CD14-positive monocyte (primary cell): ENCODE measurements around the gene CCDC12. TPM values are rescaled to one million over a fixed set of nuclear protein-coding genes. Genes with fewer than 3 reads are reported as not detected.

Experiments
- DNase-seq, 3 donors: peaks; one replicate each; pipeline ENCODE4 v3.0.0-alpha.2; 2011 to 2022
- H2AFZ ChIP-seq: 2 replicates; pipeline ENCODE4 v1.6.0; 2012; ENCODE audit warnings: mild to moderate bottlenecking, low read depth, low read length, inconsistent platforms; ENCODE audit not compliant: insufficient read depth, poor library complexity, severe bottlenecking
- H3K27ac ChIP-seq, 2 donors: 1 replicate in 1 of 2; 2 replicates in 1 of 2; pipeline ENCODE4 v1.5.1; 2012 to 2013; ENCODE audit warnings: low read length in 2 of 2, control low read depth in 1 of 2, inconsistent platforms in 1 of 2, low read depth in 1 of 2, mild to moderate bottlenecking in 1 of 2
- H3K27me3 ChIP-seq, 2 donors: one replicate each; pipeline versions ENCODE4 v1.6.0 to v1.6.1; 2011 to 2013; ENCODE audit warnings: low read length in 2 of 2; ENCODE audit not compliant: control insufficient read depth in 2 of 2, insufficient read depth in 2 of 2
- H3K36me3 ChIP-seq, 2 donors: replicated peaks in 1 of 2; 1 replicate in 1 of 2; 2 replicates in 1 of 2; pipeline versions ENCODE4 v1.5.1 to v1.6.1; 2012 to 2013; ENCODE audit warnings: low read length in 2 of 2, control low read depth in 1 of 2, inconsistent platforms in 1 of 2, mild to moderate bottlenecking in 1 of 2; ENCODE audit not compliant: insufficient read depth in 2 of 2, control insufficient read depth in 1 of 2
- H3K4me1 ChIP-seq, 2 donors: 1 replicate in 1 of 2; 2 replicates in 1 of 2; pipeline versions ENCODE4 v1.5.1 to v1.6.1; 2012 to 2013; ENCODE audit warnings: low read length in 2 of 2, control low read depth in 1 of 2, inconsistent platforms in 1 of 2, mild to moderate bottlenecking in 1 of 2, moderate library complexity in 1 of 2; ENCODE audit not compliant: insufficient read depth in 2 of 2, control insufficient read depth in 1 of 2
- H3K4me2 ChIP-seq: replicated peaks from 2 replicates; pipeline ENCODE3; 2012; ENCODE audit warnings: low read length, moderate library complexity, mild to moderate bottlenecking; ENCODE audit not compliant: poor library complexity, severe bottlenecking; ENCODE audit errors: extremely low read depth
- H3K4me3 ChIP-seq, 3 experiments: fragments of 200-600 bp in 1 of 3; sonication (generic) in 1 of 3; replicated peaks in 1 of 3; 1 replicate in 2 of 3; 2 replicates in 1 of 3; pipeline ENCODE4 v1.5.1; 2011 to 2013; ENCODE audit warnings: low read length in 3 of 3, mild to moderate bottlenecking in 3 of 3, control low read depth in 2 of 3, low read depth in 2 of 3, inconsistent platforms in 1 of 3, moderate library complexity in 1 of 3
- H3K79me2 ChIP-seq: 2 replicates; pipeline ENCODE4 v1.6.0; 2012; ENCODE audit warnings: mild to moderate bottlenecking, control low read depth, inconsistent platforms, low read length, moderate library complexity; ENCODE audit not compliant: insufficient read depth
- H3K9ac ChIP-seq: 2 replicates; pipeline ENCODE4 v1.6.0; 2017; ENCODE audit warnings: low read length, mild to moderate bottlenecking; ENCODE audit not compliant: insufficient read depth, poor library complexity, severe bottlenecking
- H3K9me3 ChIP-seq, 2 donors: replicated peaks in 1 of 2; 1 replicate in 1 of 2; 2 replicates in 1 of 2; pipeline versions ENCODE4 v1.5.1 to v1.6.1; 2012 to 2013; ENCODE audit warnings: low read length in 2 of 2, control low read depth in 1 of 2; ENCODE audit not compliant: control insufficient read depth in 1 of 2, insufficient read depth in 1 of 2
- H4K20me1 ChIP-seq: 2 replicates; pipeline ENCODE4 v1.6.0; 2012; ENCODE audit warnings: mild to moderate bottlenecking, low read length, control low read depth, moderate library complexity; ENCODE audit not compliant: insufficient read depth
- H3K27ac Mint-ChIP-seq, 7 donors: one replicate each; pipeline ENCODE4 v1.8.0; 2020; ENCODE audit warnings: mild to moderate bottlenecking in 7 of 7, mixed read lengths in 7 of 7, moderate library complexity in 6 of 7, inconsistent platforms in 2 of 7
- H3K27me3 Mint-ChIP-seq, 3 donors: one replicate each; pipeline ENCODE4 v1.8.0; 2021 to 2022; ENCODE audit warnings: low read depth in 3 of 3, mild to moderate bottlenecking in 3 of 3, mixed read lengths in 3 of 3, moderate library complexity in 3 of 3, inconsistent platforms in 1 of 3
- H3K36me3 Mint-ChIP-seq, 2 donors: one replicate each; pipeline ENCODE4 v1.8.0; 2020; ENCODE audit warnings: mixed read lengths in 2 of 2, inconsistent platforms in 1 of 2, mild to moderate bottlenecking in 1 of 2
- H3K4me1 Mint-ChIP-seq: one replicate; pipeline ENCODE4 v1.8.0; 2020; ENCODE audit warnings: mild to moderate bottlenecking, mixed read lengths
- H3K4me3 Mint-ChIP-seq, 2 donors: one replicate each; pipeline ENCODE4 v1.8.0; 2020; ENCODE audit warnings: mild to moderate bottlenecking in 2 of 2, mixed read lengths in 2 of 2, moderate library complexity in 1 of 2
- H3K9me3 Mint-ChIP-seq, 7 donors: one replicate each; pipeline ENCODE4 v1.8.0; 2020 to 2022; ENCODE audit warnings: mixed read lengths in 7 of 7, mild to moderate bottlenecking in 6 of 7, moderate library complexity in 6 of 7, inconsistent platforms in 2 of 7
- CTCF ChIP-seq: fragments of 200-600 bp; IDR thresholded peaks from one replicate; pipeline ENCODE4 v1.8.0; 2022; ENCODE audit warnings: antibody characterized with exemption, mild to moderate bottlenecking
- WGBS: methylation state at CpG from one replicate; pipeline ENCODE4 v1.1.5; 2013; ENCODE audit warnings: missing lambda C conversion rate; ENCODE audit not compliant: insufficient coverage; 5-methylcytosine and 5-hydroxymethylcytosine counted together
- intact Hi-C, 2 donors: fragments of 100-400 bp; cut with micrococcal nuclease; formaldehyde crosslinking; loops; one replicate each; pipeline versions ENCODE4 v1.15.0 to v1.15.1; 2023
- polyA plus RNA-seq, 3 donors: library from polyadenylated mRNA; depleted of rRNA in 1 of 3; unstranded in 2 of 3; stranded (reverse) in 1 of 3; fragments of 300-500 nt in 2 of 3; fragments of >200 nt in 1 of 3; fragmentation: Illumina TruSeq in 2 of 3; gene quantifications; 1 replicate in 2 of 3; 2 replicates in 1 of 3; pipeline ENCODE4 v1.2.3, GENCODE V29; 2012 to 2021

CCDC12 gene
- polyA plus RNA-seq, 3 donors: 50.1 to 70.7 (median 55.8) TPM

- Mint-ChIP-seq H3K4me3 (no peak overlapping the region), H3K27me3 (peaks cover 0 to 1% (median 0%) of the 10 kb centered on the region in 3 donors), H3K9me3 (no peaks in the 10 kb centered on the region), H3K27ac (no peak overlapping the region), H3K4me1 (peaks cover 10% of the 10 kb centered on the region), H3K36me3 (peaks cover 89 to 99% of the 10 kb centered on the region in 2 donors)
- Histone ChIP-seq H3K9me3 (no peaks in the 10 kb centered on the region), H4K20me1 (peaks cover 100% of the 10 kb centered on the region), H3K4me3 (no peak overlapping the region), H3K36me3 (peaks cover 100% of the 10 kb centered on the region in 2 donors), H3K27ac (no peak overlapping the region), H3K79me2 (peaks cover 19% of the 10 kb centered on the region), H3K27me3 (no peaks in the 10 kb centered on the region), H3K4me2 (no peak overlapping the region), H2AFZ (no peak overlapping the region), H3K9ac (no peak overlapping the region), H3K4me1 (peaks cover 0 to 6% of the 10 kb centered on the region in 2 donors)
- no peak for TF ChIP-seq CTCF
- intact Hi-C loops: no loop called here
- DNase-seq: no peak
- 97% methylated on average over 24 of the region's 35 CpGs for WGBS
These were observed 25.9 kb upstream of the CCDC12 start for GRCh38 chr3:47002171-47003055.

GRCh38 chr3:47001731-47002170, 25.2 kb upstream of the CCDC12 start:
- Histone ChIP-seq H3K27ac (no peak overlapping the region), H3K36me3 (peaks cover 100% of the 10 kb centered on the region in 2 donors), H3K4me3 (no peak overlapping the region), H2AFZ (no peak overlapping the region), H3K4me1 (peaks cover 0 to 10% of the 10 kb centered on the region in 2 donors), H3K79me2 (peaks cover 19% of the 10 kb centered on the region), H3K27me3 (no peaks in the 10 kb centered on the region), H4K20me1 (peaks cover 100% of the 10 kb centered on the region), H3K4me2 (no peak overlapping the region), H3K9me3 (no peaks in the 10 kb centered on the region), H3K9ac (no peak overlapping the region)
- H3K36me3 Mint-ChIP-seq: peaks cover 89 to 99% of the 10 kb centered on the region in 2 donors
- no peak overlapping the region for H3K27ac Mint-ChIP-seq
- TF ChIP-seq CTCF: no peak
- peaks cover 0 to 1% (median 0%) of the 10 kb centered on the region in 3 donors for H3K27me3 Mint-ChIP-seq
- peaks cover 0 to 2% (median 0%) of the 10 kb centered on the region in 7 donors for H3K9me3 Mint-ChIP-seq
- H3K4me3 Mint-ChIP-seq: no peak overlapping the region
- DNase-seq: no peak
- H3K4me1 Mint-ChIP-seq: peaks cover 15% of the 10 kb centered on the region
- intact Hi-C loops: no loop called here
- WGBS: 96% methylated on average over 16 of the region's 16 CpGs
